HUES6 (cell line): ENCODE measurements around the gene BCAS3.
A peak's percentile ranks its signal among the peaks of the same experiment; 100 is the strongest.
"Not testable (repeated sequence)": the region's sequence is repeated elsewhere in the genome, so short reads cannot be mapped to it uniquely, and the experiment has no call there.

Source experiments
- H3K27ac ChIP-seq: 2 replicates; pipeline ENCODE4 v1.7.0; 2013; ENCODE audit warnings: low read depth, mild to moderate bottlenecking, low read length, inconsistent platforms
- H3K27me3 ChIP-seq: 2 replicates; pipeline ENCODE4 v1.6.1; 2013; ENCODE audit warnings: low read length; ENCODE audit not compliant: control insufficient read depth, insufficient read depth
- H3K36me3 ChIP-seq: 2 replicates; pipeline ENCODE4 v1.6.1; 2013; ENCODE audit warnings: low read length; ENCODE audit not compliant: control insufficient read depth, insufficient read depth
- H3K4me1 ChIP-seq: 2 replicates; pipeline ENCODE4 v1.6.1; 2013; ENCODE audit warnings: low read length; ENCODE audit not compliant: control insufficient read depth, insufficient read depth
- H3K4me3 ChIP-seq: 2 replicates; pipeline ENCODE4 v1.5.1; 2013; ENCODE audit warnings: low read depth, low read length
- H3K9ac ChIP-seq: one replicate; pipeline ENCODE4 v1.6.1; 2013; ENCODE audit warnings: mild to moderate bottlenecking, low read length
- H3K9me3 ChIP-seq: 2 replicates; pipeline ENCODE4 v1.6.1; 2013; ENCODE audit warnings: low read depth, low read length; ENCODE audit not compliant: control insufficient read depth, insufficient read depth

Gene BCAS3

GRCh38 chr17:60864708-60865005, 187.0 kb downstream of the BCAS3 start:
- no peak overlapping the region for H3K27ac ChIP-seq
- H3K27me3 ChIP-seq = no peaks in the 10 kb centered on the region
- no peak overlapping the region for H3K4me3 ChIP-seq
- no peaks in the 10 kb centered on the region for H3K4me1 ChIP-seq
- H3K9me3 ChIP-seq = no peaks in the 10 kb centered on the region
- no peak overlapping the region for H3K9ac ChIP-seq
- no peaks in the 10 kb centered on the region for H3K36me3 ChIP-seq

GRCh38 chr17:60874772-60875171, 197.1 kb downstream of the BCAS3 start:
- Histone ChIP-seq H3K4me3 (no peak overlapping the region), H3K27me3 (no peaks in the 10 kb centered on the region), H3K36me3 (no peaks in the 10 kb centered on the region), H3K9ac (no peak overlapping the region), H3K9me3 (no peaks in the 10 kb centered on the region), H3K27ac (no peak overlapping the region), H3K4me1 (no peaks in the 10 kb centered on the region)

DNA sequence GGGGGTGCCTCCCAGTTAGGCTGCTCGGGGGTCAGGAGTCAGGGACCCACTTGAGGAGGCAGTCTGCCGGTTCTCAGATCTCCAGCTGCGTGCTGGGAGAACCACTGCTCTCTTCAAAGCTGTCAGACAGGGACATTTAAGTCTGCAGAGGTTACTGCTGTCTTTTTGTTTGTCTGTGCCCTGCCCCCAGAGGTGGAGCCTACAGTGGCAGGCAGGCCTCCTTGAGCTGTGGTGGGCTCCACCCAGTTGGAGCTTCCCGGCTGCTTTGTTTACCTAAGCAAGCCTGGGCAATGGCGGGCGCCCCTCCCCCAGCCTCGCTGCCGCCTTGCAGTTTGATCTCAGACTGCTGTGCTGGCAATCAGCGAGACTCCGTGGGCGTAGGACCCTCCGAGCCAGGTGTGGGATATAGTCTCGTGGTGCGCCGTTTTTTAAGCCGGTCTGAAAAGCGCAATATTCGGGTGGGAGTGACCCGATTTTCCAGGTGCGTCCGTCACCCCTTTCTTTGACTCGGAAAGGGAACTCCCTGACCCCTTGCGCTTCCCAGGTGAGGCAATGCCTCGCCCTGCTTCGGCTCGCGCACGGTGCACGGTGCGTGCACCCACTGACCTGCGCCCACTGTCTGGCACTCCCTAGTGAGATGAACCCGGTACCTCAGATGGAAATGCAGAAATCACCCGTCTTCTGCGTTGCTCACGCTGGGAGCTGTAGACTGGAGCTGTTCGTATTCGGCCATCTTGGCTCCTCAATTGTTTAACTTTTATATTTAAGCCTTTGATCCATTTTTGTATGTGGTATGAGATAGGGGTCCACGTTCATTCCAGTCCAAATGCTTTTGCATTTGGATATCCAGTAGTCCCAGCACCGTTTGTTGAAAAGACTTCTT, 209.3 kb downstream of the BCAS3 start:
- H3K36me3 ChIP-seq, H3K27me3 ChIP-seq, H3K9me3 ChIP-seq, H3K4me1 ChIP-seq: not testable (repeated sequence)
- Histone ChIP-seq H3K9ac (peak overlapping the region; percentile 74), H3K4me3 (peak overlapping the region; percentile 59), H3K27ac (peak overlapping the region; percentile 77)

DNA sequence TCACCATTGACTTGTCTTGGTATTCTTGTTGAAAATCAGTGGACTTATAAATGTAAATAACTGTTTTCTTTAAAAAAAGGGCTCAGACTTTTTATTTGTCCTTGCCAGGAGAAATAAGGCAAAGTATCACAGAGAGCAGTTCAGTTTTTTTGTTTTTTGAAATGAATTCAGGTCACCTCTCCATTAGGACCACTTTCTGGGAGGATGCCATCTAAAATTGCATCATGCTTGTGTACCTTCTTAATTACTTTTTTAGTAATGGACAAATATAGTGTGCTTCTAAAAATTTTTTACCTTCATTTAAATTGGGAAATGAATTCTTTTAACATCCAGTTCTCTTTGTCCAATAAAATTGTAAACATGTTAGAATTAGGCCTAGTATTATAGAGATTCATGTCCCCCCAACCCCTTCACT, 210.0 kb downstream of the BCAS3 start:
- Histone ChIP-seq H3K9me3 (no peaks in the 10 kb centered on the region), H3K4me1 (peaks cover 9% of the 10 kb centered on the region), H3K36me3 (no peaks in the 10 kb centered on the region), H3K4me3 (peak overlapping the region; percentile 59), H3K9ac (peak overlapping the region; percentile 74), H3K27ac (peak overlapping the region; percentile 77), H3K27me3 (no peaks in the 10 kb centered on the region)

DNA sequence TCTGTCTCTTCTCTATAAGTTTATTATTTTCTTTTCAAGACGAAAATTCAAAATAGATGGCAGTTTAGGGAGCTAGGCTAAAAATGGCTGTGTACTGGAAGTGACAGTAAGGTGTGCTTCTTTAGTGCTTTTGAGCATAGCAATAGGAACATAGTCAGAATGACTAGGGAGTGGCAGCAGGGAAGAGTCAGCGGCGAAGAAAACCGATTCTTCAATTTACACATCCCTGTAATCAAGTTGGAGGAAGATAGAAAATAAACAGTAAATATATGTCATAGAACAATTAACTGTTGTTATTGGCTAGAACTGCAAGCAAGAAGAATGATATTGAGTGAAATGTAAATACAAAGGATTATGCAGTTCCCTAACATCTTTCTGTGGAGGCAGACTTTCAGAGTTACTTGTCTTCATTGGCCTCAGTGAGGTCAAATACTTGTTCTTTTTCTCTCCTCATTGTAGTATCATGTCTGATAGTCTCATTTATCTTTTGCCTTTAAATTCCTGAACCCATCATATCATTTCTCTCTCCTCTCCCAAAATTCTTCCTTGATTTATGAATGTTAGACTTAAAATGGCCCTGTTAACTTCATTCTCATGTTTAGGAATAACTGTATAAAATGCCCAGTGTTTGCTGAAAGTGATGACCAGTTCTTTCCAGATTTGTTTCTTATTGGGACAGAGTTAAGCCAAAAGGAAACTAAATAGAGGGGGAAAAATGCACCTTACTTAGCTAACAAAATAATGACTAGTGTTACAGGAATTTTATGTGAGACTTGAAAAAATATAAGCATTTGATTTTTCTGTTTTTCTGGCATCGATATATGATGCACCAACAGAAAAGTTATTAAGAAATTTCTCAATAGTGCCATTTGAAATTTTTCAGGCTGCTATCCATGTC, 211.4 kb downstream of the BCAS3 start:
- Histone ChIP-seq H3K36me3 (no peaks in the 10 kb centered on the region), H3K4me1 (peaks cover 9% of the 10 kb centered on the region), H3K27ac (no peak overlapping the region), H3K9ac (no peak overlapping the region), H3K4me3 (no peak overlapping the region), H3K9me3 (no peaks in the 10 kb centered on the region), H3K27me3 (no peaks in the 10 kb centered on the region)

DNA sequence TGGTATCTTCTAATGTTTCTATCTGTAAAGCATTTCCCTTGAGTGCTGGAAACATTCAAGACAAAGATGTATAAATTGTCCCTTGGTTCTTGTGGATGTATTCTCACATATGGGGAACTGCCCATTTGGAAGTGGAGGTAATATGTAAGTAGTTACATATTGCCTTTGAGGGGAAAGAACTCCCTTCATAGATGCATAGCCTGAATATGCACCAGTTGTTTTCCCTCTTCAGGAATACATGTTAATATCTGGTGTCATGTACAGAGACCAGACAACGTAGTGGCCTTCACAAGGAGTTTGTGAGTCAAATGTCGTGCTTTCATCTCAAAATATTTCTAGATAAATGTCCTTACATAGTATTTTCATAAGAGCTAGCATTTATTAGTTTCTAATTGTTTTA, 213.5 kb downstream of the BCAS3 start:
- Histone ChIP-seq H3K27ac (no peak overlapping the region), H3K9ac (no peak overlapping the region), H3K36me3 (no peaks in the 10 kb centered on the region), H3K4me3 (no peak overlapping the region), H3K27me3 (no peaks in the 10 kb centered on the region), H3K4me1 (peaks cover 9% of the 10 kb centered on the region), H3K9me3 (no peaks in the 10 kb centered on the region)

DNA sequence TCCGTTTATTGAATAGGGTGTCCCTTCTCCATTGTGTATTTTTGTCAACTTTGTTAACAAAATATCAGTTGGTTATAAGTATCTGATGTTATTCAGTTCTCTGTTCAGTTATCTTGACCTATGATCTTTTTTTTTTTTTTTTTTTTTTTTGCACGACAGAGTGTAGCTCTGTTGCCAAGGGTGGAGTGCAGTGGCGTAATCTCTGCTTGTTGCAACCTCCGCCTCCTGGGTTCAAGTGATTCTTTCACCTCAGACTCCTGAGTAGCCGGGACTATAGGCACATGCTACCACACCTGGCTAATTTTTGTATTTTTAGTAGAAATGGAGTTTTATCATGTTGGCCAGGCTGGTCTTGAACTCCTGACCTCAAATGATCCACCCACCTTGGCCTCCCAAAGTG, 215.8 kb downstream of the BCAS3 start:
- H3K9me3 ChIP-seq = peaks cover 3% of the 10 kb centered on the region; the same call in 1 of the 2 replicates
- H3K36me3 ChIP-seq = no peaks in the 10 kb centered on the region
- H3K4me1 ChIP-seq = 0 out of 2 replicates have a peak, but pooled peaks cover 3% of the 10 kb centered on the region
- no peak overlapping the region for H3K9ac ChIP-seq
- H3K4me3 ChIP-seq = no peak overlapping the region
- H3K27ac ChIP-seq = no peak overlapping the region
- H3K27me3 ChIP-seq = no peaks in the 10 kb centered on the region

DNA sequence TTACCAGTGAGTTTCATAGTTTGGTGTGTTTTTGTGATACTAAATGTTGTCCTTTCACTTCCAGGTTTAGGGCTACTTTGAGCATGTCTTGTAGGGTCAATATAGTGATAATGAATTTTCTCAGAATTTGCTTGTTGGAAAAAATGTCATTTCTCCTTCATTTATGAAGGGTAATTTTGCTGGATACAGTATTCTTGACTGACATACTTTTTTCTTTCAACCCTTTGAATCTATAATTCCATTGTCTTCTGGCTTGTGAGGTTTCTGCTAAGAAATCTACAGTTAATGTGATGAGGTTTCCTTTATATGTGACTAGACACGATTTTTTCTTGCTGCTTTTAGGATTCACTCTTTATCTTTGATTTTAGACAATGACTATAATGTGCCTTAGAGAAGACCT, 219.3 kb downstream of the BCAS3 start:
- Histone ChIP-seq H3K9me3 (peaks cover 3% of the 10 kb centered on the region; the same call in 1 of the 2 replicates), H3K27me3 (no peaks in the 10 kb centered on the region), H3K4me3 (no peak overlapping the region), H3K36me3 (no peaks in the 10 kb centered on the region), H3K27ac (no peak overlapping the region), H3K9ac (no peak overlapping the region), H3K4me1 (no peaks in the 10 kb centered on the region)

GRCh38 chr17:60899115-60899514, 221.5 kb downstream of the BCAS3 start:
- H3K9me3 ChIP-seq = peaks cover 3% of the 10 kb centered on the region; the same call in 1 of the 2 replicates
- H3K27ac ChIP-seq = no peak overlapping the region
- no peaks in the 10 kb centered on the region for H3K36me3 ChIP-seq
- no peak overlapping the region for H3K9ac ChIP-seq
- H3K4me1 ChIP-seq = no peaks in the 10 kb centered on the region
- no peak overlapping the region for H3K4me3 ChIP-seq
- no peaks in the 10 kb centered on the region for H3K27me3 ChIP-seq

DNA sequence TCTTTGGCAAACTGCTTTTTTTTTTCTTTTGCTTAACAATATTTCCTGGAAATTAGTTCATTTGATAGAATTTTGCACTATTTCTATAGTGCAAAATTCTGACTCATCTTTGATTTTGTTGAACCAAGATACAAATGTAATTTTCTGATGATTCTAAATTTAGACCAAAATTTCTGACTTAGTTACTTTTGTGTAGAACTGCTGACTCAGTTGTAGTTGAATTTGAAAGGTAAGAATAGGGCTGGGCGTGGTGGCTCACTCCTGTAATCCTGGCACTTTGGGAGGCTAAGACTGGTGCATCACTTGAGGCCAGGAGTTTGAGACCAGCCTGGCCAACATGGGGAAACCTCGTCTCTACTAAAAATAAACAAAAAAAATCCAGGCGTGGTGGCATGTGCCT, 223.0 kb downstream of the BCAS3 start:
- H3K4me3 ChIP-seq = no peak overlapping the region
- H3K36me3 ChIP-seq = no peaks in the 10 kb centered on the region
- H3K9me3 ChIP-seq = peaks cover 3% of the 10 kb centered on the region; the same call in 1 of the 2 replicates
- no peaks in the 10 kb centered on the region for H3K27me3 ChIP-seq
- no peak overlapping the region for H3K27ac ChIP-seq
- H3K9ac ChIP-seq = no peak overlapping the region
- no peaks in the 10 kb centered on the region for H3K4me1 ChIP-seq

GRCh38 chr17:60901242-60901641, 223.6 kb downstream of the BCAS3 start:
- Histone ChIP-seq H3K4me3 (no peak overlapping the region), H3K36me3 (no peaks in the 10 kb centered on the region)

More at GRCh38 chr17:60901242-60901641, 223.6 kb downstream of the BCAS3 start:
- Histone ChIP-seq H3K9me3 (peaks cover 3% of the 10 kb centered on the region; the same call in 1 of the 2 replicates), H3K4me1 (no peaks in the 10 kb centered on the region), H3K27ac (no peak overlapping the region), H3K27me3 (no peaks in the 10 kb centered on the region), H3K9ac (no peak overlapping the region)
